H7 (cell line): ENCODE data around the gene FHL1. TPM values are rescaled to one million over a fixed set of nuclear protein-coding genes. Genes with fewer than 3 reads are reported as not detected.
"Not testable (repeated sequence)": the region's sequence is repeated elsewhere in the genome, so short reads cannot be mapped to it uniquely, and the experiment has no call there.

Experiments used
- DNase-seq: peaks from one replicate; pipeline ENCODE4 v3.0.0; 2012
- H3K27me3 ChIP-seq: 2 replicates; pipeline ENCODE4 v1.6.0; 2011; ENCODE audit warnings: mild to moderate bottlenecking, low read length; ENCODE audit not compliant: control insufficient read depth, insufficient read depth
- H3K36me3 ChIP-seq: replicated peaks from 2 replicates; pipeline ENCODE4 v1.5.1; 2011; ENCODE audit warnings: low read length; ENCODE audit not compliant: control insufficient read depth, insufficient read depth
- H3K4me3 ChIP-seq: 2 replicates; pipeline ENCODE4 v1.5.1; 2011; ENCODE audit warnings: low read depth, mild to moderate bottlenecking, control low read depth, low read length, moderate library complexity; ENCODE audit not compliant: insufficient read depth
- total RNA-seq: library from RNA; depleted of rRNA; stranded (reverse); fragments of >200 nt; shearing (Covaris generic); gene quantifications from 2 replicates; pipeline ENCODE4 v1.2.3, GENCODE V29; 2014

The FHL1 gene
- total RNA-seq, 1 experiment from 2014 or later = 11.4 TPM

GRCh38 chrX:136219893-136220292 is 72.6 kb downstream of the FHL1 start:
- no peak overlapping the region for H3K4me3 ChIP-seq
- no peaks in the 10 kb centered on the region for H3K27me3 ChIP-seq
- no peak for DNase-seq
- peaks cover 9% of the 10 kb centered on the region for H3K36me3 ChIP-seq

- Histone ChIP-seq H3K36me3 (peaks cover 9% of the 10 kb centered on the region), H3K27me3 (no peaks in the 10 kb centered on the region), H3K4me3 (no peak overlapping the region)
- DNase-seq = no peak
These were observed 73.2 kb downstream of the FHL1 start for GRCh38 chrX:136220540-136220939.

- DNase-seq = no peak
- peaks cover 9% of the 10 kb centered on the region for H3K36me3 ChIP-seq
- H3K4me3 ChIP-seq = no peak overlapping the region
- H3K27me3 ChIP-seq = no peaks in the 10 kb centered on the region
These were observed 73.6 kb downstream of the FHL1 start for GRCh38 chrX:136220951-136221350.

- Histone ChIP-seq H3K27me3 (no peaks in the 10 kb centered on the region), H3K36me3 (peaks cover 9% of the 10 kb centered on the region), H3K4me3 (no peak overlapping the region)
- no peak for DNase-seq
These were observed 74.6 kb downstream of the FHL1 start for GRCh38 chrX:136221851-136222513.

GRCh38 chrX:136227074-136227473 is 79.7 kb downstream of the FHL1 start:
- DNase-seq = no peak
- peaks cover 6% of the 10 kb centered on the region for H3K36me3 ChIP-seq

GRCh38 chrX:136227948-136228838 is 80.9 kb downstream of the FHL1 start:
- H3K4me3 ChIP-seq = no peak overlapping the region
- no peaks in the 10 kb centered on the region for H3K27me3 ChIP-seq
- DNase-seq = no peak
- peaks cover 3% of the 10 kb centered on the region for H3K36me3 ChIP-seq

More at GRCh38 chrX:136227074-136227473, 79.7 kb downstream of the FHL1 start:
- Histone ChIP-seq H3K4me3 (no peak overlapping the region), H3K27me3 (no peaks in the 10 kb centered on the region)

- no peaks in the 10 kb centered on the region for H3K27me3 ChIP-seq
- peaks cover 2% of the 10 kb centered on the region for H3K36me3 ChIP-seq
- H3K4me3 ChIP-seq = no peak overlapping the region
- no peak for DNase-seq
These were observed 81.5 kb downstream of the FHL1 start for GRCh38 chrX:136228839-136229207.

GRCh38 chrX:136237074-136237473 is 89.7 kb downstream of the FHL1 start:
- Histone ChIP-seq H3K36me3 (no peaks in the 10 kb centered on the region; the same call in none of the 2 replicates), H3K27me3 (no peaks in the 10 kb centered on the region), H3K4me3 (no peak overlapping the region)
- DNase-seq = no peak

GRCh38 chrX:136237849-136238248 is 90.5 kb downstream of the FHL1 start:
- H3K27me3 ChIP-seq, H3K36me3 ChIP-seq, DNase-seq, H3K4me3 ChIP-seq: not testable (repeated sequence)

- Histone ChIP-seq H3K27me3 (no peaks in the 10 kb centered on the region), H3K36me3 (no peaks in the 10 kb centered on the region; the same call in 1 of the 2 replicates), H3K4me3 (no peak overlapping the region)
- no peak for DNase-seq
These were observed 98.9 kb downstream of the FHL1 start for GRCh38 chrX:136246201-136246600.

GRCh38 chrX:136250191-136251040 is 103.1 kb downstream of the FHL1 start:
- Histone ChIP-seq H3K36me3 (no peaks in the 10 kb centered on the region), H3K4me3 (peak overlapping the region; percentile 68), H3K27me3 (no peaks in the 10 kb centered on the region)
- DNase-seq = peak; percentile 75

- DNase-seq = peak; percentile 89
- H3K27me3 ChIP-seq = no peaks in the 10 kb centered on the region
- H3K36me3 ChIP-seq = no peaks in the 10 kb centered on the region
- peak within 1 kb of the TSS; percentile 68 for H3K4me3 ChIP-seq
These were observed 104.0 kb downstream of the FHL1 start, which contains the start of gene MAP7D3 for GRCh38 chrX:136251041-136251991. TSS of gene MAP7D3 (minus strand) at chrX:136251400. CDS start at chrX:136251358, 42 bp downstream.

GRCh38 chrX:136255541-136255940 is 108.2 kb downstream of the FHL1 start:
- no peak overlapping the region for H3K4me3 ChIP-seq
- no peaks in the 10 kb centered on the region for H3K36me3 ChIP-seq
- DNase-seq = no peak
- no peaks in the 10 kb centered on the region for H3K27me3 ChIP-seq
